Measurements from ENCODE around the gene RABL6.

Gene RABL6

DNA sequence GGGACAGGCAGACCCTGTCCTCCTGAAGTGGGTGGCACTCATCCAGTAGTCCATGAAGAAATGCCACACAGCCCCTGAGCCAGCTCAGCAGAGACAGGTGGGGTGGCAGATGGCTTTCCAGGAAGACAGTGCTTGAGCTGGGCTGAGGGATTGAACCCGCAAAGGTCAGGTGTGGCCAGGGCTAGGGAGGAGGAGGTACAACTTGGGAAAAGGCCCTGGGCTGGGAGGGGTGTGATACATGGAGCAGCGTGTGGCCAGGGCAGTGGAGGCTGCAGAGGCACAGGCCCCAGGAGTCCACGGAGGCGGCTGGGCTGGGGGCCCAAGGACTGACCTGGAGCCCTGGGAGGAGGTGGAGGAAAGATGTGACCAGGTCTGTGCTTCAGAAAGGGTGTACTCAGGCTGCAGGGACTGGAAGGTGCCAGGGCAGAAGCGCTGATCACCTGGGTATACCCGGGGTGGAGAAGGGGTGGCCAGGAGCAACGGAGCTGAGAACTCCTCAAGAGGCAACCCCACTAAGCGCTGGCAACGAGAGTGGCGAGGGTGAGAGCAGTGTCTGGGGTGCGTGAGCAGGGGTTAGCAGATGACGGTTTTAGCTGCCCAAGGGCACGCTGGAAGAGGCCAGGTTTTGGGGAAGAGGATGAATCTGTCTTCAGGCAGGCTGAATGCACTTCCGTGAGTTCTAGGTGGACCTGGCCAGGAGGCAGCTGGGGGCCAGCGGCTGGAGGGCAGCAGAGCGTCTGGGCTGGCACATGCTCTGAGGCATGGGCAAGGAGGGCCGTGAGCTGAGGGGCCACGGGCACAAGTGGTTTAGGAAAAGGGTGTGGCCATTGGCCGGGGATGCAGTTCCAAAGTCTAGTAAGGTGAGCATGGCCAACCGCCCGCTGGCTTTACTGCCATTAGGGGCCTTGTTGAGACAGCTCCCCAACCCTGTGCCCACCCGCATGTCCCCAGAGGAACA, 3.9 kb upstream of the RABL6 start:
- ChIA-PET CTCF (interaction anchor here (7.1 kb wide), 1 partner anchor 11 kb away, joined by 69 read pairs; the partner anchor contains the start of gene TMEM141), POLR2A (no interaction called here)
- TF ChIP-seq, protein P1, sequence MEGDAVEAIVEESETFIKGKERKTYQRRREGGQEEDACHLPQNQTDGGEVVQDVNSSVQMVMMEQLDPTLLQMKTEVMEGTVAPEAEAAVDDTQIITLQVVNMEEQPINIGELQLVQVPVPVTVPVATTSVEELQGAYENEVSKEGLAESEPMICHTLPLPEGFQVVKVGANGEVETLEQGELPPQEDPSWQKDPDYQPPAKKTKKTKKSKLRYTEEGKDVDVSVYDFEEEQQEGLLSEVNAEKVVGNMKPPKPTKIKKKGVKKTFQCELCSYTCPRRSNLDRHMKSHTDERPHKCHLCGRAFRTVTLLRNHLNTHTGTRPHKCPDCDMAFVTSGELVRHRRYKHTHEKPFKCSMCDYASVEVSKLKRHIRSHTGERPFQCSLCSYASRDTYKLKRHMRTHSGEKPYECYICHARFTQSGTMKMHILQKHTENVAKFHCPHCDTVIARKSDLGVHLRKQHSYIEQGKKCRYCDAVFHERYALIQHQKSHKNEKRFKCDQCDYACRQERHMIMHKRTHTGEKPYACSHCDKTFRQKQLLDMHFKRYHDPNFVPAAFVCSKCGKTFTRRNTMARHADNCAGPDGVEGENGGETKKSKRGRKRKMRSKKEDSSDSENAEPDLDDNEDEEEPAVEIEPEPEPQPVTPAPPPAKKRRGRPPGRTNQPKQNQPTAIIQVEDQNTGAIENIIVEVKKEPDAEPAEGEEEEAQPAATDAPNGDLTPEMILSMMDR (IDR thresholded peaks at IDR 0.05; ENCODE audit: insufficient read depth, low read length, missing control alignments) = no peak
- no peak for DNase-seq (ENCODE audit: low read depth, low spot score)
- H3K4me3 ChIP-seq (ENCODE audit: low read depth, low read length) = no peak overlapping the region

DNA sequence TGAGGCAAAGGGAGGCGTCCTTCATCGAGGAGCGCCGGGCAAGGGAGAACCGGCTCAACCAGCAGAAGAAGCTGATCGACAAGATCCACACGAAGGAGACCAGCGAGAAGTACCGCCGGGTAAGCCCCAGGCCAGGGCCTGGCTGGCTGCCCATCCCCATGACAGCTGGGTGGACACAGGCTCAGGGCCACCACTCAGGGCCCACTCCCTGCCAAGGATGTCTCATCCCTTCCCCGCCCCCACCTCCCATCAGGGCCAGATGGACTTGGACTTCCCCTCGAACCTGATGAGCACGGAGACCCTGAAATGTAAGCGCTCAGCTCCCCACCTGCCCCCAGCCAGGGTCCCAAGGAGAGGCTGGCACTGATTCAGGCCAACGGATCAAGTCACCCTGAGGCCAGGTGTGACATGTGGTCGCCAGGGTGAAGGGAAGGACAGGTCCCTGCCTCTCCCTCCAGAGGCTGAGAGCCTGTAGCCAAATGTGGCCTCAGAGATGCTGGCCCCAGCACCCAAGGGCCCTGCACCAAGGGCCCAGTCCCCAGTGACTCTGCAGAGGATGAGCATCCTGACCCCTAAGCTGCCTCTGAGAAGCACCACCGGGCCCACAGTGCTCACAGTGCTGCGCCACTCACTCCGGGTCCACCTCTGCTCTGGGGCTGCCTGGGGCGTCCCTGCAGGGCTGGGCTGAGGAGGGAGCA, 3.1 kb upstream of the RABL6 start:
- no peak for DNase-seq (ENCODE audit: low read depth, low spot score)
- no peak overlapping the region for H3K4me3 ChIP-seq (ENCODE audit: low read depth, low read length)
- TF ChIP-seq, protein P1 (IDR thresholded peaks at IDR 0.05; ENCODE audit: insufficient read depth, low read length, missing control alignments) = no peak
- ChIA-PET POLR2A (no interaction called here), CTCF (interaction anchor here (7.1 kb wide), 1 partner anchor 12 kb away, joined by 69 read pairs; the partner anchor contains the start of gene TMEM141)

DNA sequence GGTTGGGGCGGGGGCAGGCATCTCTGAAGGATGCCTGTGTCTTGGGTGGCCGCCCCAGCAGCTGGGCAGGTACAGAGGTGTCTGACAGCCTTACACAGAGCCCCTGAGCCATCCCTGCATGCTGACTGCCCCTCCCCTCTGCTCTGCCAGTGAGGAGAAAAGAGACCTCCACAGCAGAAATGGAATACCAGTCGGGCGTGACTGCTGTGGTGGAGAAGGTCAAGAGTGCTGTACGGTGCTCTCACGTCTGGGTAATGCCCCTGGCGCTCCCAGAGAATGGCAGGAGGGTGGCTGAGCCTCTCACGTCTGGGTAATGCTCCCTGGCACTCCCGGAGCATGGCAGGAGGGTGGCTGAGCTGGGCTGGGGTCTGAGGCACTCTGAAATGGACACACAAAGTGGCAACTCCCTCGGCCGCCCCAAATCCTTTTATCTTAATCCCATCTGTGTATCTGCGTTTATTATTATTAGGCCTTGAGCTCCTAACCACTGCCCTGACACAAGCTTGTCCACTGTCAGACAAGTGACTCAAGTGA, 2.5 kb upstream of the RABL6 start:
- DNase-seq (ENCODE audit: low read depth, low spot score) = no peak
- POLR2A ChIA-PET = interaction anchor here (0.6 kb wide), 1 partner anchor 437 kb away, joined by 3 read pairs; no protein-coding TSS in a partner anchor
- H3K4me3 ChIP-seq (ENCODE audit: low read depth, low read length) = no peak overlapping the region
- TF ChIP-seq, protein P1 (IDR thresholded peaks at IDR 0.05; ENCODE audit: insufficient read depth, low read length, missing control alignments) = no peak
- CTCF ChIA-PET = interaction anchor here (1.5 to 7.1 kb wide), 2 partner anchors 13 to 38 kb away, joined by 5 to 69 read pairs; partner anchors contain the start of genes AJM1 and TMEM141

DNA sequence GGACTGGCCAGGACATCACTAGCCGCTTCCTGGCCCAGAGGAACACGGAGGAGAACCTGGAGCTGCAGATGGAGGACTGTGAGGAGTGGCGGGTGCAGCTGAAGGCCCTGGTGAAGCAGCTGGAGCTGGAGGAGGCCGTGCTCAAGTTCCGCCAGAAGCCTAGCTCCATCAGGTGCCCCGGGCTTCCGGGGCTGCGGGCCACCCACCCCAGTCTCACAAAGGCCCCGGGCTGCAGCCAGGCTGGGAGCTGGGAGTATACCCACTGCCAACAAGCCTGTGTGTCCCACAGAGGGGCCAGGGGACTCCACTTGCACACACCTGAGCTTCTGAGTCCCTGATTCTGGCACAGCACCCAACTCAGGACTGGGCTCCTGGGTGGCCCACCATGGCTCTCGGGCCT, 1.7 kb upstream of the RABL6 start:
- CTCF ChIA-PET = interaction anchor here (1.5 to 7.1 kb wide), 3 partner anchors 14 to 37 kb away, joined by 5 to 69 read pairs (median 5); partner anchors contain the start of genes AJM1 and TMEM141
- TF ChIP-seq, protein P1 (IDR thresholded peaks at IDR 0.05; ENCODE audit: insufficient read depth, low read length, missing control alignments) = no peak

DNA sequence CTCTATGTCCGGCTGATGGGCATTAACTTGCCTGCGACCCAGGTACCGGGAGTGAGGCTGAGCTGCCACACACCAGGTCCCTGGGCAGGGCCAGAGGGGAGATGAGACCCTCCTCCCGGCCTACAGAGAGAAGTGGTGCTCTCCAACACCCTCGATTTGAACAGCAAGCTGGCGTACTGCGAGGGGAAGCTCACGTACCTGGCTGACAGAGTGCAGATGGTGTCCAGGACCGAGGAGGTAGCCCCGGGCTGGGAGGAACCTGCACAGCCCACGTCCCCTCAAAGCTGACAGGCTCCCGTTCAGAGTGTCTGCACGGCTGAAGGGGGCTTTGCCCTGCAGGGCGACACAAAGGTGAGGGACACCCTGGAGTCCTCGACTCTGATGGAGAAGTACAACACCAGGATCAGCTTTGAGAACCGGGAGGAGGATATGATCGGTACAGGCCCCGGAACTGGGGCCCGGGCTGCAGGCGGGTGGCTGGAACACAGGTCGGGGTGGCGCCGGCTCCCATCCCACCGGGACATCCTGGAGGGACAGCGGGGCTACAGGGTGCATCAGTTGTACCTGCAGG, 1.0 kb upstream of the RABL6 start:
- CTCF ChIA-PET = interaction anchor here (1.2 to 7.1 kb wide), 7 partner anchors 14 to 240 kb away, joined by 3 to 69 read pairs (median 5); partner anchors contain the start of genes AJM1 and TMEM141

More for the DNA sequence above, 1.7 kb upstream of the RABL6 start:
- POLR2A ChIA-PET = interaction anchor here (0.6 to 1.4 kb wide), 2 partner anchors 43 to 437 kb away, joined by 3 read pairs; no protein-coding TSS in a partner anchor
- H3K4me3 ChIP-seq (ENCODE audit: low read depth, low read length) = no peak overlapping the region
- no peak for DNase-seq (ENCODE audit: low read depth, low spot score)

More for the DNA sequence above, 1.0 kb upstream of the RABL6 start:
- H3K4me3 ChIP-seq (ENCODE audit: low read depth, low read length) = peak overlapping the region; percentile 78
- POLR2A ChIA-PET = interaction anchor here (0.8 to 1.4 kb wide), 2 partner anchors 19 to 42 kb away, joined by 3 read pairs; no protein-coding TSS in a partner anchor
- TF ChIP-seq, protein P1 (IDR thresholded peaks at IDR 0.05; ENCODE audit: insufficient read depth, low read length, missing control alignments) = no peak
- no peak for DNase-seq (ENCODE audit: low read depth, low spot score)

All from AG04449 (cell line).